Keratinocyte (primary cell): ENCODE measurements around the gene VEGFA.

Experiments used
- CTCF ChIP-seq, 3 experiments: IDR thresholded peaks in 1 of 3; conservative IDR thresholded peaks in 1 of 3; optimal IDR thresholded peaks in 1 of 3; 2 replicates in 2 of 3; 3 replicates in 1 of 3; pipeline versions ENCODE3 to v1.5.1; 2011; ENCODE audit warnings: low read length in 3 of 3, mild to moderate bottlenecking in 3 of 3, moderate library complexity in 2 of 3, control low read depth in 1 of 3, inconsistent platforms in 1 of 3; ENCODE audit not compliant: insufficient read depth in 2 of 3; ENCODE audit errors: extremely low read depth in 1 of 3
- EZH2 ChIP-seq: IDR thresholded peaks from one replicate; pipeline ENCODE4 v1.6.1; 2012; ENCODE audit warnings: inconsistent platforms, mild to moderate bottlenecking, low read length, moderate library complexity

GRCh38 chr6:43771858-43772680, 2.1 kb downstream of the VEGFA start:
- TF ChIP-seq CTCF (optimal IDR thresholded peaks at IDR 0.05 in 1 of 3, IDR thresholded peaks at IDR 0.05 in 1 of 3, conservative IDR thresholded peaks at IDR 0.05 in 1 of 3; ENCODE audit: extremely low read depth in 1 of 3, insufficient read depth in 2 of 3, low read length in 3 of 3) (no peak), EZH2 (no peak)
